NCI-H2196 treated with DMSO at 0.1 percent for 48 hours (cell line): ENCODE measurements around the gene RNF126.

Experiments used
- DNase-seq: peaks from one replicate; lab custom pipeline; 2025; ENCODE audit not compliant: unreplicated experiment; lab: John Stamatoyannopoulos, UW

The RNF126 gene

DNA sequence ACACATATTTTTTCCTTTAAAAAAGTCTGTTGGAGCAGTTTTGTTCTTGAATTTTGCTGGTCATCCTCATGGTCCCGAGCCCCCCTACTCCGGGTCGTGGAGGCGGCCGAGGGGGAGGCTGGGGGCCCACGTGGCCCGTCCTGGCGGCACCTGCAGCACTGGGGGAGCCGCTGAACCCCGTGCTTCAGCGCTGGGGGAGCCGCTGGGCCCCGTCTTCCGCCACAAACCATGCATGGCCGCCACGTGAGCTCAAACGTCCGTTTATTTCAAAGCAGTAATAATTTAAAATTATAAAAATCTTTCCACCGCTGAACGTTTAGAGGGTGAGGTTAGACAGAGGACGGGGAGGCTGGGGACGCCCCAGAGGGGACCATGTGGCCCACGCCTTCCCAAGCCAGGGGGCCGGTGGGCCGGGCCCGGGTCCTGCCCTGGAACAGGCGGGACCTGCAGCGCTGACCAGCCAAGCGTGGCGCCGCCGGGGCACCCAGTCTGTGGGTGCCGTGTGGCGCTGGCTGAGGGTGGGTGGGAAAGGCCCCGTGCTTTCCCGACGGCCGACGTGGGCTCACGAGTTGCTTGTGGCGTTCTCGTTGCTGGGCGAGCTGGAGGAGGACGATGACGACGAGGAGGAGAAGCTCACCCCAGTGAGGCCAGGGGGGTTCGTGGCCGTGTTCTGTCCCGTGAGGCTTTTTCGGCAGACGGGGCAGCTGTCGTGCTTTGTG, 15.3 kb downstream of the RNF126 start:
- DNase-seq, result no peak

DNA sequence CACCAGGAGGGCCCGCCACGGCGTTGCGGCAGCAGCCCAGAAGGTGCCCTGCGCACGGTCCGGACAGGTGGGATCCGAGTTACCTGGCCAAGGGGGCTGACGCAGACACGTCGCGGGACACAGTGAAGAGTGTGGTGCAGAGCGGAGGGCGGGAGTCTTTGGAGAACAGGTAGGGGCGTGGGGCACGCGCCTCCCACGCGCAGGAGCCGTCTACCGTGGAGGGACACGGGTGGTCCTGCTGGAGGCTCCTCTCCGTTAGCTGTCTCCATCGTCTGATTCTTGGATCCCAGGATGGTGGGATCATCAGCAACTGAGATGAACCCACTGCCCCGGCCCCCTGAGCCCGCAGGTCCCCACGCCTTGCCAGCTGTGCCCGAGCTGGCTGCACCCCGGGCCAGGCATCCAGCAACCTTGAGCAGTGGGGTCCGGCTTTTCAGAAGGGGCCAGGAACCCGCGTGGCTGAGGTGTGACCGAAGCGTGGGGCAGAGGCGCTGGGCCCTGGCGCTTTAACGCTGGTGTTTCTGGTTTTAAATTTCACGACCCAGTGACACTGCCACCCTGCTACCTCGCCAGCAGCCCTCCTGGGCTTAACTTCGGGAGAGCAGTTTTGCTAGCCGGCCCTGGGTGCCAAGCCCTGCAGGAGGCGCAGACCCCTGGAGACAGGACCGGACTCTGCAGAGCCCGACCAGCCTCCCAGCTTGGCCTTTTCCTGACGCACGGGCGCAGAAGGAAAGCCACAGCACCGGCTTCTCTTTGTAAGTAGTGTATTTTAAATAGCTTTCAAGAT, 16.0 kb downstream of the RNF126 start:
- DNase-seq, result no peak

DNA sequence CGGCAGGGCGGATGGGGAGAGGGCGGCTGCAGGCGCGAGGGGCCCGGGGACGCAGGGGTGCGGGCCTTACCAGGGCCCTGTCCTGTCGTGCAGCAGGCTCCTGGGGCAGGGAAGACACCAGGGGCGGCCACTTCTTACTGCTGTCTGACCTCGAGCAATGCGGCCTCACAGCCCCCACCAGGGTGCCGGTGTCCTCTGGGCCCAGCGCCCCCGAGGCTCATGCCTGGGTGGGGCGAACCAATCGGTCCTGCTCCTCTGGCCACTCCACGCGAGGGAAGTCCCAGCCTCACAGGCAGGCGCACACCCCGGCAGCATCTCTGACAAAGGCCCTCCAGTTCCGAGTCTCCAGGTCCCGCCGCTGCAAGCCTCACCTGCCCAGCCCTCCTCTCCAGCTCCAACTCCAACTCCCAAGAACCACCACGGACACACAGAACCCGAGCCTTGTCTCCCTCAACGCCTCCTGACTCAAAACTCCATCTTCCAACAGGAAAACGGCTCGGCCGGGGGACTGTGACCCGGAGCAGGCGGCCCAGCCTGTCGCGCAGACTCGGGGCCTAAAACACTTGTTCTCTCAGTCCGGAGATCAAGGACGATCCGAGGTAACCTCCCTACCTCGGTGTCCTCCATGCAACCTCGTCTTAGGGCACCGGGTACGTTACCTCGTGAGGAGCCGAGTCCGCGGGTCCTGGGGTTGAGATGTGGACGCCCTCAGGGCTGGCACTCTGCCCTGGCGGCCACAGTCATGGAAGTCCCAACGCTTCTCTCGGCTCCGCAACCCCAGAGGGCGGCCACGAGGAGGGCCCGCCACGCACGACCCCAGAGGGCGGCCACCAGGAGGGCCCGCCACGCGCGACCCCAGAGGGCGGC, 16.9 kb downstream of the RNF126 start:
- no peak for DNase-seq

DNA sequence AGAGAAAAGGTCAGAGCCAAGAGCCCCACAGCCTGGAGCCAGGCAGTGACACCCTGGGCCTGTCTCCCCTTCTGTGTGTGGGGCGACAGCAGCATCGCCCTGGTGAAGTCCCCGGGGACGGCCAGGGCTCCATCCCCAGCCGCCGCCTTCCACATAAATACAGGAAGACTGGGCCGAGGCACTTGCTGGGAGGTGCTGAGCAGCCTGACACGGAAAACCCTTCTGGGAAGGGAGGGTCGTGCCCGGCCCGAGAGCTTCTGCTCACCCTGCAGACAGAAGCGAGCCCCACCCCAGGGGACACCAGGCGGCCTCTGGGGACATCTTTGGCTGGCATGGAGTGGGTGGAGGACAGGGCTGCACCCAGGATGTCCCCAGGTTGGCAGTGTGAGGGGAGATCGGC, 18.2 kb downstream of the RNF126 start:
- no peak for DNase-seq

DNA sequence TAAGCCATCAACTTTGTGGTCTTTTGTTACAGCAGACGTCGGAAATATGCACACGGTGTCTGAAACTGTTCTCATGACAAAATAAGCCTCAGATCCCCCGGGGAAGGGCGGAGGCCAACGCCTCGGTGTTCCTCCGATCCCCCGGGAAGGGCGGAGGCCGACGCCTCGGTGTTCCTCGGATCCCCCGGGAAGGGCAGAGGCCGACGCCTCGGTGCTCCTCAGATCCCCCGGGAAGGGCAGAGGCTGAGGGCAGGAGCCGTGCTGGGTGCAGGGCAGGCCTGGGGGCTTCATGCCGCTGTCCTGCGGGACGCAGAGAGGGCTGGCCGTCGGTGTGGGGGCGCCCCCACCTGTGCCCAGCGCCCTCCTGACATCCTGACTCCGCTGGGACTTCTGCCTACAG, 18.7 kb downstream of the RNF126 start:
- DNase-seq, result no peak

DNA sequence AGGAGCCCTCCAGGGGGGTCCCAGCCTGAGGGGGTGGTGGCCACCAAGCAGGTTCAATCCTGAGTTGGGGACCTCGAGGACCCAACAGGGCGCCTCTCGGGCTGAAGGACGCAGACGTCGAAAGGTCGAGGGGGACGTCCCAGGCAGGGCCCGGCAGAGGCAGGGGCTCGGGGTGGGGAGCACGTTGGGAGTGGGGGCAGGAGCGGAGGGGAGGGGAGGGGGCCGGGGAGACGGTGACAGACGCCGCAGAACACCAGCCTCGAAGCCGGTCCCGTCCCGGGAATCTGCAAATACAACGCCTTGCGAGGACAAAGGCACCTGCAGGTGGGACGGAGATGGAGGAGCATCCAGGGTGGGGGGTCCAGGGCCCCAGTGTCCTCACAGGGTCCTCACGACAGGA, 19.3 kb downstream of the RNF126 start:
- DNase-seq, result no peak

DNA sequence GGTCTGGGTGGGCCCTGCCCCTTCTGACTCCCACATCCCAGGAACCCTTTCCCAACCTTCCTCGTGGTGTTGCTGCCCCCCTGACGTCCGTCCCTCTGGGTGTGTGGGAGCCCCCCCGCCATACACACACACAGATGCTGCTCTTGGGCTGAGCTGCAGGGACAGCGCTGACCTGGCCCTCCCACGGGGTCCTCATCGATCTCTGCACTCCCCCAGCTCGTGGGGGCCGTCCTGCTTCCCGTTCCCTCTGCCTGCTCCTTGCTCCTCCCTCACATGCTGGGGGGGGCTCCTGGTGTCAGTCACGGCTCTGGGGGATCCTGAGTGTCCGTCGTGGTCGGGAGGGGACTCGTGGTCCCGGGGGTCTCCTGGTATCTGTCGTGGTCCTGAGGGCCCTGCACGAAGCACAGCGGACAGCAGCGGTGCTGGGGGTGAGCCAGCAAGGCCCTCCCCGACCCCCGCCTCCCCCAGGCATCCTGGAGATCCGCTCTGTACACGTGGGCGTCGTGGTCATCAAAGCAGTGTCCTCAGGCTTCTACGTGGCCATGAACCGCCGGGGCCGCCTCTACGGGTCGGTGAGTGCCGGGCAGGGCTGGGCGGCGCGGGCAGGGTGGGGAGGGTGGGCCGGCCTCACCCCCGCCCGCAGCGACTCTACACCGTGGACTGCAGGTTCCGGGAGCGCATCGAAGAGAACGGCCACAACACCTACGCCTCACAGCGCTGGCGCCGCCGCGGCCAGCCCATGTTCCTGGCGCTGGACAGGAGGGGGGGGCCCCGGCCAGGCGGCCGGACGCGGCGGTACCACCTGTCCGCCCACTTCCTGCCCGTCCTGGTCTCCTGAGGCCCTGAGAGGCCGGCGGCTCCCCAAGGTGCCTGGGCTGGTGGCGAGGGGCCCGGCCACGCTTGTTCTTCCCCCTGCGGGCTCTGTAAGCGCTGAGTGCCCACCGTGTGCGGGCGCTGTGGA, 20.0 kb downstream of the RNF126 start:
- no peak for DNase-seq

DNA sequence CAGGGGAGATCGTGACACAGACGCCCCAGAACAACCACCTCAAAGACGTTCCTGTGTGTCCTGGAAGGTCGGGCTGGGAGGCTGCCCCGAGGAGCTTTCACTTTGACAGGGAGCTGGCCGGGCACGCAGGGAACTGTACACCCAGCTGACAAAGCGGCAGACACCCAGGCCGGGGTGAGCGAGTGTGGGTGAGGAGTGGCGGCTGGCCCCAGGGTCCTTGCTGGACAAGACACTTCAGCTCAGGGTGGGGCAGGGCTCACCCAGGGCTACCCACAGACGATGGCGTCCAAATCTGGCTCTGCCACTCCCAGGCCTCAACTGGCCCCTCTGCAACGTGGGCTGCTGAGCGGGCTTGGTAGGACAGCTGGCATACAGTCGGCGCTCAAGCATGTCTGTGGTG, 21.3 kb downstream of the RNF126 start:
- DNase-seq, result no peak

DNA sequence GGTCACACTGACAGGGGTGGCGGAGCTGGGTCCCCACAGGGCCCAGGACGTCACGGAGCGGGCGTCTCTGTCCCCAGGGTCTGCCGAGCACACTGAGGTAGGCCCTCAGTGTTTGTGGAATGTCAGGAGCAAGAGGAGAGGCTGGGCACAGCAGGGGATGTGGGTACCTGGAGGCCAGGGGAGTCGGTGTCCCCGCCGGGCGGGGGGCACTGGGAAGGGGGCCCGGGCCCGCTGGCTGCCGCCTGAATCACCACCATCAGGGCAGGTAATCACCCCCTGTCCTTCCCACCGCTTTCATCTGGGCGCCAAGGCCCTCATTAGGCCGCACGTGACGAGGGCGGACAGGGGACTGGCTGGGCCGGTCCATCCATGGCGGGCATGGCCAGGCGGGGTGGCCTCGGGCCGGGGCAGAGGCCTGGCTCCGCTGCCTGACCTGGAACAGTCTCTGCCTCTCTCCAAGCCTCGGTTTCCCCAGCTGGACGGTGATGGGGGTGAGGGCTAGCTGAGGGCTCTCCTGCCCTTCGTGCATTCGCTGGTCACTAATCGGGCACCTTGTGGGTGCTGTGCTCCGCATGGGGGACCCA, 22.3 kb downstream of the RNF126 start:
- no peak for DNase-seq

DNA sequence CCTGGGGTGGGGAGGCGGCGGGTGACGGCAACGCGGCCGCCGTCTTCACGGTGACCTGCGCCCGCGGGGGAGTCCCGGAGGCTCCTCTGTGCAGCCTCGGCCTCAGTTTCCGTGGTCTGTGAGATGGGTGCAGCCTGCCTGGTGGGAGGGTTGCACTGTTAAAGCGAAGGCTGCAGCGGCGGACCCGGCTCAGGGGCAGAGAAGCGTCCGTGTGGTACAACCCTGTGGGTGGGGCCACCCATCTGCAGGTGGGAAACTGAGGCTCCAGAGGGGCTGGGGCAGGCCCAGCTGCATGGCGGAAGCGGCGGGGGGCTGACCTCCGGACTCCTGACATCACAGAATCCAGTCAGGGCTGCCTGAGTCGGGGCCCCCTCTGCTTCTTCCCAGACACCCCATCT, 22.9 kb downstream of the RNF126 start:
- no peak for DNase-seq

DNA sequence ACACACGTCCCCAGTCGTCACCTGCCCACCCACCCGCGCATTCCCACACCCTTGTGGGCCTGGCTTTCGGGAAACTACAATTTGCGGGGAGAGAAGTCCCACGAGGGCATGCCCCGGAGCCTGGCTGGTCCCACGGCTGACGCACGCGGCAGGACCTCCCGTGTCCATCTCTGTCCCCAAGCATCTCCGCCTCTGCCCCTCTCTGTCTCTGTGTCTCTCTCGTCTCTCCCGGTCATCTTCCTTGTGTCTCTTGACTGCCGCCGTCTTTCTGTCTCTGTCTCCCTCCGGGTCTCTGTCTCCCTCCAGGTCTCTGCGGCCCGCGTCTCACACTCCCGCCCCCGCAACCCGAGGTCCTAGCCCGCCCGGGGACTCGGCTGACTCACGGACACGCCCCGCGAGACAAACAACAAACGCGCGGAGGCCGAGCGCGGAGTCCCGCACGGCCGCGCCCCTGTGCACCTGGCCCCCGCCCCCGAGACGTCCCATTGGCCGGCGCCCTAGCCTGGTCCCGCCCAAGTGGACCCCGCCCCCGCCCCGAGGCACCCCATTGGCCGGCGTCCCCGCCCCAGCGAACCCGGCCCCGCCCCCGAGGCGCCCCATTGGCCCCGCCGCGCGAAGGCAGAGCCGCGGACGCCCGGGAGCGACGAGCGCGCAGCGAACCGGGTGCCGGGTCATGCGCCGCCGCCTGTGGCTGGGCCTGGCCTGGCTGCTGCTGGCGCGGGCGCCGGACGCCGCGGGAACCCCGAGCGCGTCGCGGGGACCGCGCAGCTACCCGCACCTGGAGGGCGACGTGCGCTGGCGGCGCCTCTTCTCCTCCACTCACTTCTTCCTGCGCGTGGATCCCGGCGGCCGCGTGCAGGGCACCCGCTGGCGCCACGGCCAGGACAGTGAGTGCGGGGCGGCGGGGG, 23.5 kb downstream of the RNF126 start, which contains the start of gene FGF22:
Gene FGF22, plus strand, starts transcription at position 627 of the 908 bp plus-strand sequence. Its CDS starts 47 bp downstream, at position 674.
- DNase-seq, result peak; percentile 73

DNA sequence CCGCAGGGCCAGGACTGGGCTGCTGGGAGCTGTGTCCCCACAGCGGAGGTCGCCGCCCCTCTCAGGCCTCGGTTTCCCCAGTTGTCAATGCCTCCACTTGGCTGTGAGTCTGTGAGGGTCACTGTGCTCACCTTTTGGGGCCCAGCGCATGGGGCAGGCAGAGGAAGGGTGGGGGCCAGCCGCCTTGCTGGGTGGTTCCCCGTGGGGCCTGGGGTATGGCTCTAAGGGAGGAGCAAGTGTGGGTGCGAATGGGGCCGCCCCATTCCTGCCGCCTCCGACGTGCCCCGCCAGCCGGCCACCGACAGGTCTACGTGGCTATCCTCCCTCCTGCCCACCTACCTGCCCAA, 24.1 kb downstream of the RNF126 start:
- DNase-seq, result no peak

DNA sequence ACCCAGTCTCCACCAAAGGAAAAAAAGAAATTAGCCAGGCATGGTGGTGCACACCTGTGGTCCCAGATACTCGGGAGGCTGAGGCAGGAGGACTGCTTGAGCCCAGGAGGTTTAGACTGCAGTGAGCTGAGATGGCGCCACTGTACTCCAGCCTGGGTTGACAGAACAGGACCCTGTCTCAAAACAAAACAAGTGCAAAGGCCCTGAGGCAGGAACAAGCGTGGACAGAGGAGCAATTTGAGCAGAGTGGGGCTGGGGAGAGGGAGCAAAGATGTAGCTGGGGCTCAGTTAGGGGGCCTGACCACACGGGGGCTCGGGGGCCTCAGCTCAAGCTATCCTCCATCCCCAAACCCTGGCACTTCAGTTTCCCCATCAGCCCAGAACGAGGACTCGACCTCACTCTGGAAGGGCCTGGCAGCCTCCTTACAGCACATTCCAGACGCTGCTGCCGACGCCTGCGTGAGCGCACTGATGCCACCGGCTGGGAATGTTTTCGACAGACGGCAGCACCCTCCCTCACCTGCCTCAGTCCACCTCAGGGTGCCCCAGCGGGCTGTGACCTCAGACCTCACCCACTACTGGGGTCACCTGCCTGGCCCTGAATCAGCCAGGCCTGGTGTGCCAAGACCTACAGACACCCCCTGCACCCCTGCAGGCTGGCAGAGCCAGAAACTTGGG, 27.9 kb downstream of the RNF126 start:
- no peak for DNase-seq

DNA sequence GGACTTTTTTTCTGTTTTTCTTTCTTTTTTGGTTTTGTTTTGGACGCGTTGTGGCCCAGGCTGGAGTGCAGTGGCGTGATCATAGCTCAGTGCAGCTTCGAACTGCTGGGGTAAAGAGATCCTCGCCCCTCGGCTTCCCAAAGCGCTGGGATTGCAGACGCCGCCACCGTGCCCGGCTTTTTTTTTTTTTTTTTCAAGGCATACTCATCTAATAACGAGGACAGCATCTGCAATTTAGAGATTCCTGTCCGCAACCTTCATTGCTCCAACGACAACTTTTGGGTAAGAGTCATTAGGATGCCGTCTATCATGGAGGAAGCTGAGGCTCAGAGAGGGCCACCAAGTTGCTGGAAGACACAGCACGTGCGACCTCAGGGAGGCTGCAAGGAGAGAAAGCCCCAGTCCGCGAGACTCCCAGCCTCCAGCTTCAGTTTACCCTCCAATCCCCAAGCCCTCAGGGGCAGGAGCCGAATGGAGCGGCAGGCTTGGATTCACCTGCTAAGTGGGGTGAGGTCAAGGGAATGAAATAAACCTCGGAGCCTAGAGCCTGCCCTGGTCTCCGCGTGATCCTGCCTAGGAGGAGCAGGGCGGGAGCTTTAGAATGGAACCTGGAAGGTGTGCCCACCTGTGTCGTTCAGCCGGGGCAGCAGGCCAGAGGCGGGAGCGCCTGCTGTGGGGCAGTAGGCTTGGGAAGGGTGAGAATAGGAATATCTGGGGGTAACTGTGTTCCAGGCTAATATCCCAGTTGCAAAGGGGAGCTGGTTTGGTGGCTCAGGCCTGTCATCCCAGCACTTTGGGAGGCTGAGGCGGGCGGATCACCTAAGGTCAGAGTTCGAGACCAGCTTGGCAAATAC, 29.0 kb downstream of the RNF126 start:
- DNase-seq, result no peak

DNA sequence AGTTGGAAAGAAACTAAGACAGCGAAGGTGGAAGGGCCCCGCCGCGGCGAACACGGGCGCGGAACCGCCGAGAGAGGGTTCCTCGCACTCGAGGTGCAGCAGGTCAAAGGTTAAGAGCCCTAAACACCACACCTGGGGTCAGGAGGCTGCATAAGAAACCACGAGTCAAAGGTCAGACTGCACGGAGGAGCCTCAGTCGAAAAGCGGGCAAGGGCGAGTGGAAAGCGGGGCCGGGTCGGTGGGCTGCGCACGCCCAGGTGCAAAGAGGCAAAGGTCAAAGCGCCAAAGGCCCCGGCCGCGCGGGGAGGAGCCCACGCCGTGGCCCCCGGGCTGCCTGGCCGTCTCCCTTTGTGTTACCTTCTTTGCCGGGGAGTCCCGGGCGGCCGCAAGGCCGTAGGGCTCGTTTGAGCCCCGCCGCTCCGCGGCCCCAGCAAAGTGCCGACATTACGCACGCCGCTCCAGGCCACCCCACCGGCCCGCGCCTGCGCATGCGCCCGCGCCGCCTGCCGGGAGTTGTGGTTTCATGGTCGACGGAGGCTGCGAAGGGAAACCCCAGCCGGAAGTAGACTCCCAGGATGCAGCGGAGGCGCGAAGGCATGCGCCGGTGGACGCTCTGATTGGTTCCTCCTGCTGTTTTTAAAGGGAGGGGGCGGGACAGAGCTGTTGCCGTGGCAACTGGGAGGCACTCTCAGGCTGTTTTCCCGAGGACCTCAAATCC, 29.8 kb downstream of the RNF126 start, which contains the start of gene POLRMT:
Gene POLRMT, minus strand, starts transcription at position 470 of the 718 bp plus-strand sequence. Its CDS starts 25 bp downstream, at position 445.
- DNase-seq, result peak; percentile 88

DNA sequence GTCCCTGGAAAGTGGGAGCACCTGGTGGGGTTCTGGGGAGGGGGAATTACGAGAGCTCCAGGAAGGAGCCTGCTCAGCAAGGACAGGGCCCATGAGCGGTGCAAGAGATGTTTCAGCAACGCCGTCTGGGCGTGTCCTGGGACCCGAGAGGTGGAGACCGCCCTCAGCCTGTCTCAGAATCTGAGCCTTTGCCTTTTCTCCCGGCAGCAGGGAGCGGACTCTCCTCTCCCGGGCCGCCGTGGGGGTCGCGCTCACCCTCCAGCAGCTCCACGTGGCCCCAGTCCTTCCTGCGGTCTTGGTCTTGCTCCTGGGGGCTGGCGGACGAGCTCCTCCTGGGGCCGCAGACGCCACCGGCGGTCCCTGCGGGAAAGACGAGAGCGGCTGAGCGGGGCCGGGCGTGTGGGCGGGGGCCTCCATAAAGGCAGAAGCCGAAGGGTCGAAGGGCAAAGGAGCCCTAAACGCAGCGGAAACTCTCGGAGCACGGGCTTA, 30.4 kb downstream of the RNF126 start:
- DNase-seq, result no peak
